Hepatic stellate cell (primary cell): ENCODE measurements around the gene UBE2D2.

ENCODE experiments used
- DNase-seq: peaks from one replicate; pipeline ENCODE4 v3.0.0; 2011; ENCODE audit warnings: low spot score

Gene UBE2D2

GRCh38 chr5:139676951-139677735 is 116.0 kb downstream of the UBE2D2 start:
- no peak for DNase-seq
